GM12891 (cell line): ENCODE data around the gene RGS17.

Experiments used
- POLR2A ChIP-seq: IDR thresholded peaks from 2 replicates; pipeline ENCODE4 v1.6.1; 2011; ENCODE audit warnings: low read depth, low read length, control low read depth
- POLR2AphosphoS5 ChIP-seq: IDR thresholded peaks from 2 replicates; pipeline ENCODE4 v1.6.1; 2011; ENCODE audit warnings: low read depth, low read length, control low read depth
- POU2F2 ChIP-seq: IDR thresholded peaks from 2 replicates; pipeline ENCODE4 v1.6.1; 2011; ENCODE audit warnings: low read depth, mild to moderate bottlenecking, control low read depth, low read length, moderate library complexity
- TAF1 ChIP-seq: IDR thresholded peaks from 2 replicates; pipeline ENCODE4 v1.6.1; 2011; ENCODE audit warnings: low read depth, low read length, control low read depth

DNA sequence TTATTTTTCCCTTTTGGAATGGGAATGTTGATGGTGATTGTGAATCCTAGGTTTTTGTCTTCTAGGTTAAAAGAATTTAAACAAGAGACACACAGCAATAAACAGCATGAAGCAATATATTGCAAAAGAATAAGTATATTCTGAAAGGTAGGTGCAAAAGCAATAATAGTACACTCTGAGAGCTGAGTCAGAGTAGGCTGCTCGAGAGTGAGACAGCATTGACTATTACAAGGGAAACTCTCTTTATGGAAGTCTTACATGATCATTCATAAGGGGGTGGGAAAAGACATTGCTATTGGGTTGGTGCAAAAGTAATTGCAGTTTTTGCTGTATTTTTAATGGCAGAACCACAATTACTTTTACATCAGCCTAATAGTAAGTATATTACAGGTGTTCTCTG lies 173.3 kb downstream of the RGS17 start:
- TF ChIP-seq TAF1 (no peak), POLR2A (no peak), POU2F2 (no peak), POLR2AphosphoS5 (no peak)
